Upper lobe of left lung (tissue), 4 donors: Measurements from ENCODE around the gene CARD10.

Experiments used
- EP300 ChIP-seq, 4 donors: sonication (generic); formaldehyde crosslinking; IDR thresholded peaks; one replicate each; pipeline ENCODE4 v1.5.1; 2017; ENCODE audit warnings: antibody characterized with exemption in 4 of 4, control low read depth in 2 of 4
- POLR2A ChIP-seq, 4 donors: fragments of 450-650 bp; IDR thresholded peaks; one replicate each; pipeline ENCODE4 v1.5.1; 2016 to 2017; ENCODE audit warnings: antibody characterized with exemption in 4 of 4, mild to moderate bottlenecking in 2 of 4

DNA sequence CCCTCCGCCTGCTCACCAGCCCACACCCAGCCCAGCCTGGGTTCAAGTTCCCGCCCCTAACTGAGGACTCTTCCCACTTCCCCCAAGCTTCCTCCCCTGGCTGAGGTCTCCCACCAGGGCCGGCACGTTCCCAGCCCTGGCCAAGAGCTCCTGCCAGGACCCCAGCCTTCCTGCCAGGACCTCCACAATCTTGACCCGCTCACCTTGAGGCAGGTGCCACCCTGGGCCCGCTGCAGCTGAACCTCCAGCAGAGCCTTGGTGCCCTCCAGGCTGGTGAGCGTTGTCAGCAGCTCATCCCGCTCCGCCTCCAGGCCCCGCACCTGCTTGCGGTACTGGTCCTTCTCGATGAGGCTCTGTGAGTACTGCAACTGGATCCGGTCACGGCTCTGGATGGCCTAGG lies 13.2 kb downstream of the CARD10 start:
- TF ChIP-seq POLR2A (IDR thresholded peaks at IDR 0.05) (no peak), EP300 (IDR thresholded peaks at IDR 0.05) (no peak)
